ENCODE measurements around the gene PLXNA1.

GRCh38 chr3:126991366-126992200, 8.7 kb downstream of the PLXNA1 start:
- TF ChIP-seq POLR2AphosphoS5 (IDR thresholded peaks at IDR 0.05; ENCODE audit: low read depth, low read length) (no peak), POLR2A (IDR thresholded peaks at IDR 0.05; ENCODE audit: borderline replicate concordance, extremely low read depth, insufficient read depth, insufficient read length) (no peak), SIN3A (IDR thresholded peaks at IDR 0.05; ENCODE audit: low read depth) (no peak), SP1 (IDR thresholded peaks at IDR 0.05; ENCODE audit: low read depth) (no peak), CBX3 (IDR thresholded peaks at IDR 0.05; ENCODE audit: low read depth) (no peak)
